HCT116 (cell line): ENCODE data around the gene CIT. TPM values are rescaled to one million over a fixed set of nuclear protein-coding genes. Genes with fewer than 3 reads are reported as not detected.

ENCODE experiments used
- ATAC-seq: fragments of 200-7000 bp; cut with Tn5 transposase; 2 replicates; pipeline ENCODE4 v1.9.1; 2020; ENCODE audit warnings: mild to moderate bottlenecking, moderate library complexity
- BruUV-seq: library from RNA; stranded (reverse); fragments of 400-500 nt; replicated peaks from 2 replicates; lab custom pipeline; 2021; lab: Mats Ljungman, UMichigan
- CTCF ChIA-PET: fragments of 300-600 bp; sonication (Branson Sonifier 250); formaldehyde crosslinking; loops from one replicate; lab custom pipeline; 2021; ENCODE audit warnings: antibody characterized with exemption; lab: Charles Lee
- POLR2A ChIA-PET: fragments of 300-600, 350-600 bp; sonication (Branson Sonifier 250); formaldehyde crosslinking; loops from one replicate; lab custom pipeline; 2021; ENCODE audit warnings: antibody characterized with exemption; lab: Charles Lee
- RAD21 ChIA-PET, 2 experiments: fragments of 300-600 bp; sonication (Branson Sonifier 250); formaldehyde crosslinking; loops; one replicate each; lab custom pipeline; 2023; ENCODE audit warnings: low total read pairs in 2 of 2; ENCODE audit not compliant: uncharacterized antibody in 2 of 2, unreplicated experiment in 2 of 2, low non-redundant PET in 1 of 2; lab: Charles Lee
- DNase-seq: peaks from one replicate; pipeline ENCODE4 v3.0.0-alpha.2; 2010; ENCODE audit warnings: low read depth, low spot score
- H2AFZ ChIP-seq: fragments of 200-600 bp; shearing (Covaris generic), sonication (generic); 2 replicates; pipeline ENCODE4 v1.6.1; 2017; ENCODE audit warnings: low read depth, mixed run types, mixed read lengths, antibody characterized with exemption, low read length; ENCODE audit not compliant: poor library complexity, severe bottlenecking
- H3K27ac ChIP-seq: 2 replicates; pipeline ENCODE4 v1.5.1; 2012; ENCODE audit warnings: low read depth, low read length
- H3K27me3 ChIP-seq: fragments of 200-600 bp; sonication (generic); 2 replicates; pipeline ENCODE4 v1.6.1; 2016; ENCODE audit warnings: mixed run types, low read length, mixed read lengths; ENCODE audit not compliant: insufficient read depth
- H3K36me3 ChIP-seq, 2 experiments: fragments of 200-500 bp in 1 of 2; fragments of 200-600 bp in 1 of 2; sonication (Bioruptor generic) in 1 of 2; sonication (generic) in 1 of 2; 2 replicates each; pipeline versions ENCODE4 v1.5.1 to v1.6.1; 2014 to 2016; ENCODE audit warnings: low read length in 2 of 2, inconsistent platforms in 1 of 2, mixed read lengths in 1 of 2, mixed run types in 1 of 2; ENCODE audit not compliant: insufficient read depth in 2 of 2, control insufficient read depth in 1 of 2
- H3K4me1 ChIP-seq, 2 experiments: fragments of 200-600 bp in 1 of 2; sonication (generic) in 1 of 2; 2 replicates each; pipeline versions ENCODE4 v1.5.1 to v1.6.1; 2012 to 2017; ENCODE audit warnings: low read length in 2 of 2, inconsistent platforms in 1 of 2, mild to moderate bottlenecking in 1 of 2, mixed read lengths in 1 of 2, mixed run types in 1 of 2, moderate library complexity in 1 of 2; ENCODE audit not compliant: insufficient read depth in 2 of 2, control insufficient read depth in 1 of 2
- H3K4me2 ChIP-seq: fragments of 200-600 bp; sonication (generic); 2 replicates; pipeline ENCODE4 v1.6.1; 2017; ENCODE audit warnings: mixed run types, low read length, mixed read lengths
- H3K4me3 ChIP-seq, 2 experiments: fragments of 200-600 bp in 1 of 2; sonication (generic) in 1 of 2; replicated peaks in 1 of 2; 2 replicates each; pipeline ENCODE4 v1.5.1; 2011 to 2016; ENCODE audit warnings: low read length in 2 of 2, control low read depth in 1 of 2, low read depth in 1 of 2, mild to moderate bottlenecking in 1 of 2, mixed read lengths in 1 of 2, mixed run types in 1 of 2
- H3K79me2 ChIP-seq: fragments of 200-600 bp; sonication (generic); 2 replicates; pipeline ENCODE4 v1.6.1; 2017; ENCODE audit warnings: mild to moderate bottlenecking, mixed run types, low read length, moderate library complexity, mixed read lengths; ENCODE audit not compliant: insufficient read depth
- H3K9ac ChIP-seq: fragments of 200-600 bp; sonication (generic); 2 replicates; pipeline ENCODE4 v1.6.1; 2016; ENCODE audit warnings: low read length, mixed read lengths
- H3K9me2 ChIP-seq: fragments of 200-600 bp; sonication (generic), shearing (Covaris generic); 2 replicates; pipeline ENCODE4 v1.6.1; 2017; ENCODE audit warnings: mixed run types, mild to moderate bottlenecking, moderate library complexity; ENCODE audit not compliant: insufficient read depth
- H3K9me3 ChIP-seq, 2 experiments: fragments of 200-500 bp in 1 of 2; fragments of 200-600 bp in 1 of 2; sonication (Bioruptor generic) in 1 of 2; sonication (generic) in 1 of 2; 2 replicates each; pipeline ENCODE4 v1.6.1; 2014 to 2017; ENCODE audit warnings: low read length in 2 of 2, mixed read lengths in 2 of 2, inconsistent platforms in 1 of 2, low read depth in 1 of 2, mild to moderate bottlenecking in 1 of 2, mixed run types in 1 of 2, moderate library complexity in 1 of 2; ENCODE audit not compliant: control insufficient read depth in 1 of 2, insufficient read depth in 1 of 2
- H4K20me1 ChIP-seq: fragments of 200-600 bp; sonication (generic), shearing (Covaris generic); 2 replicates; pipeline ENCODE4 v1.6.1; 2017; ENCODE audit warnings: mixed run types, mild to moderate bottlenecking, moderate library complexity; ENCODE audit not compliant: insufficient read depth
- CEBPB ChIP-seq: IDR thresholded peaks from 2 replicates; pipeline ENCODE4 v1.6.1; 2012; ENCODE audit warnings: low read depth
- ELF1 ChIP-seq: IDR thresholded peaks from 2 replicates; pipeline ENCODE4 v1.6.1; 2012; ENCODE audit warnings: low read depth, borderline replicate concordance
- EZH2 ChIP-seq: fragments of 200-600 bp; sonication (generic); IDR thresholded peaks from 2 replicates; pipeline ENCODE4 v1.6.1; 2017; ENCODE audit warnings: antibody characterized with exemption, mixed run types
- FOSL1 ChIP-seq: IDR thresholded peaks from 2 replicates; pipeline ENCODE4 v1.6.1; 2012; ENCODE audit warnings: low read depth
- JUND ChIP-seq: IDR thresholded peaks from 2 replicates; pipeline ENCODE4 v1.6.1; 2012
- RAD21 ChIP-seq: IDR thresholded peaks from 2 replicates; pipeline ENCODE4 v1.6.1; 2012; ENCODE audit warnings: low read depth, mild to moderate bottlenecking
- SIN3A ChIP-seq: IDR thresholded peaks from 2 replicates; pipeline ENCODE4 v1.6.1; 2012; ENCODE audit warnings: low read depth
- SP1 ChIP-seq: IDR thresholded peaks from 2 replicates; pipeline ENCODE4 v1.6.1; 2012; ENCODE audit warnings: low read depth
- SRF ChIP-seq: IDR thresholded peaks from 2 replicates; pipeline ENCODE4 v1.6.1; 2012; ENCODE audit warnings: low read depth
- TCF7L2 ChIP-seq: IDR thresholded peaks from 2 replicates; pipeline ENCODE4 v1.7.0; 2011; ENCODE audit warnings: borderline replicate concordance, inconsistent platforms; ENCODE audit not compliant: insufficient read depth, insufficient read length; ENCODE audit errors: extremely low read depth
- YY1 ChIP-seq: IDR thresholded peaks from 2 replicates; pipeline ENCODE4 v1.6.1; 2011; ENCODE audit warnings: low read length, low read depth, moderate library complexity, mild to moderate bottlenecking; ENCODE audit not compliant: insufficient replicate concordance; ENCODE audit errors: extremely low read depth
- ZFX ChIP-seq: fragments of 450-650 bp; IDR thresholded peaks from 2 replicates; pipeline ENCODE4 v1.6.1; 2017
- intact Hi-C: fragments of 100-400 bp; cut with micrococcal nuclease; formaldehyde crosslinking; loops from 2 replicates; pipeline ENCODE4 v1.10.0; 2022
- total RNA-seq: library from RNA; stranded (reverse); gene quantifications from one replicate; pipeline ENCODE4 v1.2.1, GENCODE V29; 2021; ENCODE audit not compliant: unreplicated experiment
- TF ChIP-seq, protein P1 (sequence below): IDR thresholded peaks from 2 replicates; pipeline ENCODE4 v1.6.1; 2012
- TF ChIP-seq, protein P2 (sequence below): IDR thresholded peaks from 2 replicates; pipeline ENCODE4 v1.6.1; 2011; ENCODE audit warnings: mild to moderate bottlenecking, low read length, moderate library complexity; ENCODE audit not compliant: insufficient replicate concordance; ENCODE audit errors: extremely low read depth
- TF ChIP-seq, protein P3 (sequence below), 3 experiments: fragments of 200-600 bp in 1 of 3; sonication (generic) in 1 of 3; IDR thresholded peaks in 2 of 3; conservative IDR thresholded peaks in 1 of 3; 2 replicates each; pipeline ENCODE4 v1.5.1; 2012 to 2017; ENCODE audit warnings: low read depth in 2 of 3, low read length in 2 of 3, antibody characterized with exemption in 1 of 3, borderline replicate concordance in 1 of 3, control low read depth in 1 of 3, mild to moderate bottlenecking in 1 of 3, mixed read lengths in 1 of 3, mixed run types in 1 of 3, moderate library complexity in 1 of 3; ENCODE audit not compliant: insufficient read depth in 1 of 3

CIT gene
- total RNA-seq, 1 experiment from 2014 or later: 54.2 TPM

DNA sequence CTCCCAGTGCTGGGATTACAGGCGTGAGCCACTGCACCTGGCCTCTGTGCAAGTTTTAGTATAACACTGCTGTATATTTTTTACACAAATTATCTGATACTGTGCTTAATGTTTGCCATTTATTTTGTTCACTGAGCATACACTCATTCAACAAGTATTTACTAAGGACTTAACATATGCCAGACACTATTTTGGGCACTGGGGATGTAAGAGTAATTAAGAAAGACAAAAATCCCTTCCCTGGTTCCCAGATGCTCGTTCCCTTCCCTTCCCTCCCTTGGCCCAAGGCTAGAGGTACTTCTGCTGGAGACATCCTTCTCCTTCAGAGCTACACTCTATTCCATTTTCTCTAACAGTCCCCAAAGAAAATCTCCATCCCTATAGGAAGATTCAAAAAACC, 12.5 kb downstream of the CIT start (continued):
- TF ChIP-seq, protein P1, sequence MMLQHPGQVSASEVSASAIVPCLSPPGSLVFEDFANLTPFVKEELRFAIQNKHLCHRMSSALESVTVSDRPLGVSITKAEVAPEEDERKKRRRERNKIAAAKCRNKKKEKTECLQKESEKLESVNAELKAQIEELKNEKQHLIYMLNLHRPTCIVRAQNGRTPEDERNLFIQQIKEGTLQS: no peak
- TF ChIP-seq ELF1 (no peak), YY1 (no peak), FOSL1 (no peak)
- TF ChIP-seq, protein P2, sequence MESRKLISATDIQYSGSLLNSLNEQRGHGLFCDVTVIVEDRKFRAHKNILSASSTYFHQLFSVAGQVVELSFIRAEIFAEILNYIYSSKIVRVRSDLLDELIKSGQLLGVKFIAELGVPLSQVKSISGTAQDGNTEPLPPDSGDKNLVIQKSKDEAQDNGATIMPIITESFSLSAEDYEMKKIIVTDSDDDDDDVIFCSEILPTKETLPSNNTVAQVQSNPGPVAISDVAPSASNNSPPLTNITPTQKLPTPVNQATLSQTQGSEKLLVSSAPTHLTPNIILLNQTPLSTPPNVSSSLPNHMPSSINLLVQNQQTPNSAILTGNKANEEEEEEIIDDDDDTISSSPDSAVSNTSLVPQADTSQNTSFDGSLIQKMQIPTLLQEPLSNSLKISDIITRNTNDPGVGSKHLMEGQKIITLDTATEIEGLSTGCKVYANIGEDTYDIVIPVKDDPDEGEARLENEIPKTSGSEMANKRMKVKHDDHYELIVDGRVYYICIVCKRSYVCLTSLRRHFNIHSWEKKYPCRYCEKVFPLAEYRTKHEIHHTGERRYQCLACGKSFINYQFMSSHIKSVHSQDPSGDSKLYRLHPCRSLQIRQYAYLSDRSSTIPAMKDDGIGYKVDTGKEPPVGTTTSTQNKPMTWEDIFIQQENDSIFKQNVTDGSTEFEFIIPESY: no peak

DNA sequence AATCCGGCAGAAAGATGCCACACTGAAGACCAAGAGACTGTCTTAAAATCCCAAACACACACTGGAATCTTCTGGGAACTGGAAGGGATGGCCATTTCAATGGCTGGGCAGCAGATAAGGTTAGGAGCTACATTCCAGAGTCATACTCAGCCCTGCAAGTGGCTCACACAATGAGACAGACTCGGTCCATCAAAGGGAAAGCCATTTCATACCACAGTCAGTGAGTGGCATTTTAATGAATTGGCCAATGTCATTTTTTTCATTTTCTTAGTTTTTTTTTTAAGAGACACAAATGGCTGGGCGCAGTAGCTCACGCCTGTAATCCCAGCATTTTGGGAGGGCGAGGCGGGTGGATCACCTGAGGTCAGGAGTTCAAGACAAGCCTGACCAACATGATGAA, 17.9 kb downstream of the CIT start:
- H3K9me3 ChIP-seq: no peaks in the 10 kb centered on the region
- CTCF ChIA-PET: no interaction called here
- H2AFZ ChIP-seq: no peak overlapping the region
- H4K20me1 ChIP-seq: no peaks in the 10 kb centered on the region
- H3K9ac ChIP-seq: no peak overlapping the region
- intact Hi-C loops: no loop called here
- H3K79me2 ChIP-seq: peaks cover 40% of the 10 kb centered on the region
- POLR2A ChIA-PET: no interaction called here
- DNase-seq (no peak), ATAC-seq (no peak)
- no peak overlapping the region for H3K4me2 ChIP-seq
- no peaks in the 10 kb centered on the region for H3K27me3 ChIP-seq
- H3K9me2 ChIP-seq: no peaks in the 10 kb centered on the region
- no peak overlapping the region for H3K27ac ChIP-seq
- RAD21 ChIA-PET: no interaction called here
- no peak for TF ChIP-seq JUND
- no peak for TF ChIP-seq ZFX
- TF ChIP-seq CEBPB: no peak
- no peak for TF ChIP-seq SRF
- TF ChIP-seq, protein P2: no peak
- no peak for TF ChIP-seq RAD21
- no peak for TF ChIP-seq ELF1
- TF ChIP-seq SP1: no peak
- TF ChIP-seq SIN3A: no peak
- TF ChIP-seq, protein P3, sequence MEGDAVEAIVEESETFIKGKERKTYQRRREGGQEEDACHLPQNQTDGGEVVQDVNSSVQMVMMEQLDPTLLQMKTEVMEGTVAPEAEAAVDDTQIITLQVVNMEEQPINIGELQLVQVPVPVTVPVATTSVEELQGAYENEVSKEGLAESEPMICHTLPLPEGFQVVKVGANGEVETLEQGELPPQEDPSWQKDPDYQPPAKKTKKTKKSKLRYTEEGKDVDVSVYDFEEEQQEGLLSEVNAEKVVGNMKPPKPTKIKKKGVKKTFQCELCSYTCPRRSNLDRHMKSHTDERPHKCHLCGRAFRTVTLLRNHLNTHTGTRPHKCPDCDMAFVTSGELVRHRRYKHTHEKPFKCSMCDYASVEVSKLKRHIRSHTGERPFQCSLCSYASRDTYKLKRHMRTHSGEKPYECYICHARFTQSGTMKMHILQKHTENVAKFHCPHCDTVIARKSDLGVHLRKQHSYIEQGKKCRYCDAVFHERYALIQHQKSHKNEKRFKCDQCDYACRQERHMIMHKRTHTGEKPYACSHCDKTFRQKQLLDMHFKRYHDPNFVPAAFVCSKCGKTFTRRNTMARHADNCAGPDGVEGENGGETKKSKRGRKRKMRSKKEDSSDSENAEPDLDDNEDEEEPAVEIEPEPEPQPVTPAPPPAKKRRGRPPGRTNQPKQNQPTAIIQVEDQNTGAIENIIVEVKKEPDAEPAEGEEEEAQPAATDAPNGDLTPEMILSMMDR (IDR thresholded peaks at IDR 0.05 in 2 of 3, conservative IDR thresholded peaks at IDR 0.05 in 1 of 3; ENCODE audit: borderline replicate concordance in 1 of 3, insufficient read depth in 1 of 3, low read depth in 2 of 3, low read length in 2 of 3): no peak
- no peak for TF ChIP-seq TCF7L2
- no peak for TF ChIP-seq YY1
- no peak for TF ChIP-seq EZH2
- TF ChIP-seq, all 23 proteins: peak for 0
- BruUV-seq: no TSS peak
- Histone ChIP-seq H3K4me1 (no peaks in the 10 kb centered on the region), H3K4me3 (no peak overlapping the region), H3K36me3 (peaks cover 7 to 30% of the 10 kb centered on the region in 2 experiments)
